ENCODE data around the gene FLYWCH1. TPM values are rescaled to one million over a fixed set of nuclear protein-coding genes. Genes with fewer than 3 reads are reported as not detected.
A peak's percentile ranks its signal among the peaks of the same experiment; 100 is the strongest.

Gene FLYWCH1
- total and polyA plus RNA-seq, 12 donors, result 22.1 to 42.3 (median 32.8) TPM

DNA sequence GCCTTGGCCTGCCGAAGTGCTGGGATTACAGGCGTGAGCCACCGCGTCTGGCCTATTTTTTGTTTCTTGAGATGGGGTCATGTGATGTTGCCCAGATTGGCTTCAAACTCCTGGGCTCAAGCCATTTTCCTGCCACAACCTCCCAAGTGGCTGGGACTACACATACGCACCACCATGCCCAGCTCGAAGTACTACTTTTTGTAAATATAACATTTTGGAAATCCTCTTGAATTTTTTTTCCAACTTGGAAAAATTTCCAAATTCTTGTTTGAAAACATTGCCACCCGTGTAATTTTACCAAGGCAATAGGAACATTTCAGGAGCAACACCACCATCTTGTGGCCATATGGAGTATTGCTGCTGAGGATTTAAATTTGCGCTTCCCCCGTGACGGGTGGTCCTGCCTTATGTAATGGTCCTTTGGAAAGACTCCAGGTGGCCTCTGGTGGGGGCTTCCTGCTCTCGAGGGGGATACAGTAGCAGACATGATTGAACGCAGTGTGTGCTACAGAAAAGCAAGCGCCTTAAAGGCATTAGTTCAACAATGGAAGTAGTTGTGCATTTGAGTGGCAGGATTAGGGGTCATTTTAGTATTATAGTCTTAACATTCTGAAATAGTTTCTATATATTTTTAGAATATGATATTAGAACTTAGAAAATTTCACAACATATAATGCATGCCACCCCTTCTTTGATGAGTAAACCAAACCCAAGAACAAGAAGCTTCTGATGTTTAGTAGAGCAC is 8.0 kb downstream of the FLYWCH1 start:
- WGBS, 2 donors, result 12 to 13% methylated on average over 13 of the region's 13 CpGs
- intact Hi-C loops (cut with DNase I), result loop anchor here in 6 of 10 donors (2.0 to 10.0 kb wide), 3 partner anchors 45 to 85 kb away; partner anchors contain the start of gene ZG16B (in 1 of the 6)
- no peak overlapping the region for H3K4me3 ChIP-seq

DNA sequence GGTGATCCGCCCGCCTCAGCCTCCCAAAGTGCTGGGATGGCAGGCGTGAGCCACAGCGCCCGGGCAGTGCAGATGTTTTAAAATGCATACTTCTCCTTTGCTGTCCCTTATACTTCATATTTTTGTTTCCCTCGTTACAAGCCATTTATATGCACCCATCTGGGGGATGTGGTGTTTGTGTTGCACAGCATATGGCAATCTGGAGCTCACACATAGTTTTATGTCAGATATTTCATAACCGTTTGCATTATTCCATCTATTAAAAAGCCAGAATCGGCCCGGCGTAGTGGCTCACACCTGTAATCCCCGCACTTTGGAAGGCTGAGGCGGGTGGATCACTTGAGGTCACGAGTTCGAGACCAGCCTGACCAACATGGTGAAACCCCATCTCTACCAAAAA is 11.8 kb downstream of the FLYWCH1 start:
- H3K27ac ChIP-seq, result no peak overlapping the region
- intact Hi-C loops (cut with DNase I), result loop anchor here in 1 of 10 donors (10.0 kb wide), 1 partner anchor 89 kb away; the partner anchor contains the start of gene ZG16B
- WGBS, 2 donors, result 97 to 98% methylated on average over 14 of the region's 14 CpGs

More for the DNA sequence above, 8.0 kb downstream of the FLYWCH1 start:
- Histone ChIP-seq H3K27me3 (no peaks in the 10 kb centered on the region), H3K9me3 (no peaks in the 10 kb centered on the region), H3K27ac (peak overlapping the region in 7 of 10 donors; percentile 1 to 37 (median 27)), H3K4me1 (peaks cover 0 to 16% (median 6%) of the 10 kb centered on the region in 9 donors), H3K36me3 (peaks cover 0 to 79% (median 22%) of the 10 kb centered on the region in 9 donors)
- ATAC-seq (peak in 7 of 8 donors; percentile 48 to 81 (median 61)), DNase-seq (peak in 1 of 2 donors; percentile 63)
- peak; percentile 81 to 93 (median 89) for TF ChIP-seq CTCF (IDR thresholded peaks at IDR 0.05)

DNA sequence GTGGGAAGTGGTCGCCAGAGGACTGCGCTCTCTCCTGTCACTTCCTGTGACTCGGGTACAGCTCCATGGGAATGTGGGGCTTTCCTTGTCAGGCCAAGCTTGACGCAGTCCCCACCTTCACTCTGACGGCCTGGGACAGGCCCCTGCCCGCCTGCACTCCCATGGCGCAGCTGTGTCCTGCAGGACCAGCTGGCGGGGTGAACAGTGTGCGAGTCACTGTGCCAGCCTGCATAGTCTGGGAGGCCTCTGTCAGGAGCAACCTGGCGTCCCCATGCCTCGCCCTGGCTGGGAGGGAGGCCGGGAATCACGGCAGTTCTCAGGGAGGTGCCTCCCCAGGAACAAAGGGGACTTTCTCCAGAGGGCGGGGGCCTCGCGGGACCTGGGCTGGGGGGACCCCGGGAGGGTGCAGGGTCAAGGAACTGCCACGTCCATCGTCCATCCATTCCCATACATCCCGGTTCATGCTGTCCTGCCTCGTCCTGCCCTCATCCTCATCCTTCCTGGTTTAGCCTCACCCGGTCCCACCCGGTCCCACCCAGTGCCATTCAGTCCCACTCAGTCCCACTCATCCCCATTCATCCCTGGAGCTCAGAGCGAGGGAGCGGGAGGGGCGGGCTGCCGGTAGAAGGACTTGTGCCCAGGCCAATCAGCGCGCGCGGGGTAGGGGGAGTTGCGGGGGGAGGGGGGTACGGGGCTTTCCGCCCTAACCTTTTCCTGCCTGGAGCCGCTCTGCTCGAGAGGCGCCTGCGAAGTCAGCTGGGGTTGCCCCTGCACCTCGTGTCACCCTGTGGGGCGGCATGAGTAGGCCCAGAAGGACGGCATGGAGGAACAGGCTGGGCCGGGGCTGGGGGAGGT is 13.4 kb downstream of the FLYWCH1 start:
- ATAC-seq, result peak in 2 of 8 donors; percentile 7 to 24
- no peak overlapping the region for H3K4me3 ChIP-seq
- no peak for DNase-seq
- WGBS, 2 donors, result 73 to 79% methylated on average over 39 to 42 of the region's 42 CpGs
- peaks cover 0 to 11% (median 9%) of the 10 kb centered on the region in 9 donors for H3K4me1 ChIP-seq
- intact Hi-C loops (cut with DNase I), result loop anchor here in 3 of 10 donors (5.0 to 10.0 kb wide), 3 partner anchors 53 to 90 kb away; partner anchors contain the start of genes PKMYT1 (in 1 of the 3) and ZG16B (in 1 of the 3)
- no peak for TF ChIP-seq CTCF (IDR thresholded peaks at IDR 0.05)
- no peak overlapping the region for H3K27ac ChIP-seq
- H3K9me3 ChIP-seq, result no peaks in the 10 kb centered on the region
- no peaks in the 10 kb centered on the region for H3K27me3 ChIP-seq
- peaks cover 0 to 52% (median 6%) of the 10 kb centered on the region in 9 donors for H3K36me3 ChIP-seq

More for the DNA sequence above, 11.8 kb downstream of the FLYWCH1 start:
- Histone ChIP-seq H3K27me3 (no peaks in the 10 kb centered on the region), H3K9me3 (no peaks in the 10 kb centered on the region), H3K4me3 (no peak overlapping the region), H3K4me1 (peaks cover 0 to 23% (median 15%) of the 10 kb centered on the region in 9 donors), H3K36me3 (peaks cover 0 to 44% (median 6%) of the 10 kb centered on the region in 9 donors)
- no peak for ATAC-seq
- DNase-seq, result no peak
- TF ChIP-seq CTCF (IDR thresholded peaks at IDR 0.05), result no peak

Measured in heart right ventricle (tissue), 16 donors.